T-helper 2 cell treated with Interferon-gamma antibody and Interleukin-4, amounts not matched to agents 5 μg/mL and 100 μg/mL, for 36 hours (primary cell): ENCODE results near the gene SLC32A1.

Source experiments
- DNase-seq: peaks from one replicate; pipeline ENCODE4 v3.0.0; 2021; ENCODE audit warnings: low spot score
- H3K27ac Mint-ChIP-seq: one replicate; pipeline ENCODE4 v1.8.0; 2021; ENCODE audit warnings: mild to moderate bottlenecking, mixed read lengths
- H3K27me3 Mint-ChIP-seq: one replicate; pipeline ENCODE4 v1.8.0; 2021; ENCODE audit warnings: low read depth, mixed read lengths
- H3K36me3 Mint-ChIP-seq: one replicate; pipeline ENCODE4 v1.8.0; 2021; ENCODE audit warnings: low read depth, mixed read lengths
- H3K4me1 Mint-ChIP-seq: one replicate; pipeline ENCODE4 v1.8.0; 2021; ENCODE audit warnings: low read depth, mixed read lengths
- H3K4me3 Mint-ChIP-seq: one replicate; pipeline ENCODE4 v1.8.0; 2022; ENCODE audit warnings: mild to moderate bottlenecking, moderate library complexity, mixed read lengths
- H3K9me3 Mint-ChIP-seq: one replicate; pipeline ENCODE4 v1.8.0; 2021; ENCODE audit warnings: mixed read lengths

The SLC32A1 gene

GRCh38 chr20:38706509-38706908, 17.8 kb upstream of the SLC32A1 start:
- Mint-ChIP-seq H3K27me3 (peaks cover 14% of the 10 kb centered on the region), H3K36me3 (no peaks in the 10 kb centered on the region), H3K4me1 (no peaks in the 10 kb centered on the region), H3K4me3 (no peak overlapping the region), H3K27ac (no peak overlapping the region), H3K9me3 (no peaks in the 10 kb centered on the region)
- DNase-seq = no peak

- no peak overlapping the region for H3K4me3 Mint-ChIP-seq
- H3K4me1 Mint-ChIP-seq = no peaks in the 10 kb centered on the region
- peaks cover 31% of the 10 kb centered on the region for H3K27me3 Mint-ChIP-seq
- H3K9me3 Mint-ChIP-seq = no peaks in the 10 kb centered on the region
- no peaks in the 10 kb centered on the region for H3K36me3 Mint-ChIP-seq
- no peak overlapping the region for H3K27ac Mint-ChIP-seq
- no peak for DNase-seq
Measured at GRCh38 chr20:38714308-38714707, 10.0 kb upstream of the SLC32A1 start.

- Mint-ChIP-seq H3K9me3 (no peaks in the 10 kb centered on the region), H3K27me3 (peaks cover 35% of the 10 kb centered on the region), H3K27ac (no peak overlapping the region), H3K36me3 (no peaks in the 10 kb centered on the region), H3K4me3 (no peak overlapping the region), H3K4me1 (no peaks in the 10 kb centered on the region)
- no peak for DNase-seq
Measured at GRCh38 chr20:38715646-38716045, 8.6 kb upstream of the SLC32A1 start.

- Mint-ChIP-seq H3K4me3 (no peak overlapping the region), H3K9me3 (no peaks in the 10 kb centered on the region), H3K4me1 (peaks cover 15% of the 10 kb centered on the region), H3K36me3 (peaks cover 4% of the 10 kb centered on the region), H3K27me3 (peaks cover 80% of the 10 kb centered on the region), H3K27ac (peak overlapping the region; percentile 18)
- no peak for DNase-seq
Measured at GRCh38 chr20:38722683-38723016, 1.6 kb upstream of the SLC32A1 start.

GRCh38 chr20:38723017-38723847, 1.1 kb upstream of the SLC32A1 start:
- Mint-ChIP-seq H3K4me3 (no peak overlapping the region), H3K27me3 (peaks cover 82% of the 10 kb centered on the region), H3K36me3 (peaks cover 7% of the 10 kb centered on the region), H3K4me1 (peaks cover 18% of the 10 kb centered on the region), H3K9me3 (no peaks in the 10 kb centered on the region), H3K27ac (no peak overlapping the region)
- no peak for DNase-seq

- Mint-ChIP-seq H3K4me3 (no peak overlapping the region), H3K4me1 (peaks cover 22% of the 10 kb centered on the region)
Measured at GRCh38 chr20:38724626-38725147, 401 bp downstream of the SLC32A1 start.

GRCh38 chr20:38725148-38725901, 1.0 kb downstream of the SLC32A1 start:
- Mint-ChIP-seq H3K4me1 (peaks cover 27% of the 10 kb centered on the region), H3K4me3 (no peak overlapping the region)

More at GRCh38 chr20:38724626-38725147, 401 bp downstream of the SLC32A1 start:
- DNase-seq = no peak
- Mint-ChIP-seq H3K36me3 (peaks cover 11% of the 10 kb centered on the region), H3K27me3 (peaks cover 87% of the 10 kb centered on the region), H3K9me3 (no peaks in the 10 kb centered on the region), H3K27ac (peak overlapping the region; percentile 13)

GRCh38 chr20:38725931-38726803, 1.9 kb downstream of the SLC32A1 start:
- Mint-ChIP-seq H3K27ac (peak overlapping the region; percentile 74), H3K9me3 (no peaks in the 10 kb centered on the region), H3K4me1 (peaks cover 34% of the 10 kb centered on the region), H3K36me3 (peaks cover 13% of the 10 kb centered on the region), H3K27me3 (peaks cover 91% of the 10 kb centered on the region), H3K4me3 (peak overlapping the region; percentile 39)
- peak; percentile 15 for DNase-seq

More at GRCh38 chr20:38725148-38725901, 1.0 kb downstream of the SLC32A1 start:
- H3K27me3 Mint-ChIP-seq = peaks cover 91% of the 10 kb centered on the region
- no peaks in the 10 kb centered on the region for H3K9me3 Mint-ChIP-seq
- peak overlapping the region; percentile 74 for H3K27ac Mint-ChIP-seq
- H3K36me3 Mint-ChIP-seq = peaks cover 13% of the 10 kb centered on the region
- DNase-seq = no peak

GRCh38 chr20:38726804-38727606, 2.7 kb downstream of the SLC32A1 start:
- Mint-ChIP-seq H3K9me3 (no peaks in the 10 kb centered on the region), H3K36me3 (peaks cover 13% of the 10 kb centered on the region), H3K4me1 (peaks cover 34% of the 10 kb centered on the region), H3K27me3 (peaks cover 89% of the 10 kb centered on the region), H3K4me3 (peak overlapping the region; percentile 23), H3K27ac (peak overlapping the region; percentile 67)
- DNase-seq = peak; percentile 42

GRCh38 chr20:38727607-38728190, 3.4 kb downstream of the SLC32A1 start:
- Mint-ChIP-seq H3K36me3 (peaks cover 13% of the 10 kb centered on the region), H3K9me3 (no peaks in the 10 kb centered on the region), H3K27ac (peak overlapping the region; percentile 52), H3K4me3 (peak overlapping the region; percentile 23), H3K4me1 (peaks cover 31% of the 10 kb centered on the region), H3K27me3 (peaks cover 88% of the 10 kb centered on the region)
- no peak for DNase-seq

GRCh38 chr20:38728191-38728781, 4.0 kb downstream of the SLC32A1 start:
- Mint-ChIP-seq H3K27ac (peak overlapping the region; percentile 79), H3K27me3 (peaks cover 88% of the 10 kb centered on the region), H3K36me3 (peaks cover 13% of the 10 kb centered on the region), H3K4me3 (peak overlapping the region; percentile 23), H3K9me3 (no peaks in the 10 kb centered on the region), H3K4me1 (peaks cover 31% of the 10 kb centered on the region)
- DNase-seq = no peak

GRCh38 chr20:38728911-38729642, 4.8 kb downstream of the SLC32A1 start:
- Mint-ChIP-seq H3K4me3 (peak overlapping the region; percentile 38), H3K4me1 (peaks cover 31% of the 10 kb centered on the region), H3K36me3 (peaks cover 13% of the 10 kb centered on the region), H3K9me3 (no peaks in the 10 kb centered on the region), H3K27me3 (peaks cover 91% of the 10 kb centered on the region), H3K27ac (peak overlapping the region; percentile 81)
- no peak for DNase-seq
